HG02885 (cell line): Measurements from ENCODE around the gene TMIGD2.

ENCODE experiments used
- ATAC-seq: cut with Tn5 transposase; IDR thresholded peaks from one replicate; pipeline ENCODE4 v1.9.1; 2021; ENCODE audit warnings: mild to moderate bottlenecking; ENCODE audit not compliant: unreplicated experiment, poor library complexity

Gene TMIGD2

GRCh38 chr19:4327252-4327876 is 25.2 kb upstream of the TMIGD2 start:
- ATAC-seq, result no peak

DNA sequence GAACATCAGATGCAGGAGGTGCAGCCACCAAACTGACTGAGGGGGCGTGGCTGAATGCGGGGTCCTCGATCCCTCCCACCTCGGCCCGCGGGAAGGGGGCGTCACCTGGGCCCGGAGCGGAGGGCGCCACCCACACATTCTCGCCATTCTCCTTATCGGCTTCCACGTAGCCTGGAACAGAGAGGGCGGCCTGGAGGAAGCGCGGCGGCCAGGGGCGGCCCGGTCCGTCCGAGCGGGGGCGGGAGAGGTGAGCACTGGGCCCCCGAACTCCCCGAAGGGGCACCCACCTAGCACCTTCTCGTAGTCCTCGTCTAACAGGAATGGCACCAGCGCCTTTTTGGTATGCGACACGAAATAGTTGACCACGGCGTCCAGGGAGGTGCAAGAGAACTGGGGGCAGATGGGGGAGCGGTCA is 24.7 kb upstream of the TMIGD2 start:
- ATAC-seq, result no peak

DNA sequence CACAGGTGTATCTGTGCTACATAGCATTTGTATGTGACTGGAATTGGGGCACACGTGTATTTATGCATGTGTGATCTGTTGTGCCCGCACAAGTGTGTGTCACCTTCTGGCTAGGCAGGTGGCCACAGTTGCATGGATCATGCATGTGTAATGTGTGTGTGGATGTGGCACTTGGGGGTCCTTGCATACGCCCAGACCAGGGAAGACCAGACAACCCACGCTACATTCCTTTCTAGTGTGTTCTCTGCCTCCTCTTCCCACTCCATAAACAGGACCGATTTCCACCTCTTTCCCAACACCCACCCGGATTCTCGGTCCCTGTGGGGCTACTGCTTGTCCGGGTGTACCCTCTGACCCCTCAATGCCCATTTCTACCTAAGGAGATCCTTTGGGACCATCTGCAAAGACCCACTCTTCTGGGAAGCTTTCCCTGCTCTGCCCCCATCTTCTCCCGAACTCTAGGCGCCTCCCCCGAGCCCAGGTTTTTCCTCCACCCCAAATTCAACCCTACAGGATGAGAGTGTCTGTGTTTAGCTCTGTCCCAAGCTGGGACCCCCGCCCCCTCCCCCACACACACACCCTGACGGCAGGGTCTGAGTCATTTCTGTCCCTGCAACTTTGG is 24.1 kb upstream of the TMIGD2 start:
- ATAC-seq, result no peak

- no peak for ATAC-seq
These were observed 22.0 kb upstream of the TMIGD2 start for GRCh38 chr19:4324228-4324627.

- ATAC-seq, result no peak
These were observed 21.5 kb upstream of the TMIGD2 start for GRCh38 chr19:4323692-4324091.

- no peak for ATAC-seq
These were observed 20.9 kb upstream of the TMIGD2 start for GRCh38 chr19:4322942-4323665.

DNA sequence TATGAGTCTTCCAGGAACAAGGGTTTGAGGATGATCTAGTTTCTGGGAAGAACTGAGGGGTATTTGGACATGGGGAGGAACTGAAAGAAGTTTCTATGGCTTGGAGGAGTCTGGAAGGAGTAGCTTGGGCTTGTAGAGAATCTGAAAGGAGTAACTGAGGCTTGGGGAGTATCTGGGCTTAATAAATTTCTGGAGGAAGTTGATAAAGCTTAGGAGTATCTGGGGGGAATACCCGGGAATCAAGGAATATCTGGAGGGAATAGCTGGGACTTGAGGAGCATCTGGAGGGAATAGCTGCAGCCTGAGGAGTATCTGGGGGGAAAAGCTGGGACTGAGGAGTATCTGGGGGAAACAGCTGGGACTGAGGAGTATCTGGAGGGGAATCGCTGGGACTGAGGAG is 18.2 kb upstream of the TMIGD2 start:
- ATAC-seq, result no peak

- ATAC-seq, result no peak
These were observed 17.0 kb upstream of the TMIGD2 start for GRCh38 chr19:4319067-4319718.

DNA sequence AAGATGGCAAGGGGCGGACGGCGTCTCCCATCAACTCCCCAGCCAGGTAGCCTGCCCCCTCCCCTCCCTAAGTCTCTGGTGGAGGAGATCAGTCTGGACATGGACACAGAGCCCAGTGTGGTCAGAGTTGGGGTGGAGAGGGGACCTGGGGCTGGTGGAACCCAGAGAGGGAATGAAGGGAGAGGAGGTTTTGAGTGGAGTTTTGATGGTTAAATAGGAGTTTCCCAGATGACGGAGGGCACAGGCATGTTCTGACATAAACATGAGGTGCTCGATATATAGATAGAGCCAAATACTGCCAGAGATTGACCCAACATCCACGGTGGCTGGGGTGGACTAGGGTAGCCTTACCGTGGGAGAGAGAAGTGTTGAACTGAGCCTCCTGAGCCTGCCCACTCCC is 16.3 kb upstream of the TMIGD2 start:
- ATAC-seq, result no peak

- no peak for ATAC-seq
These were observed 14.8 kb upstream of the TMIGD2 start for GRCh38 chr19:4316956-4317355.

- ATAC-seq, result no peak
These were observed 11.8 kb upstream of the TMIGD2 start for GRCh38 chr19:4313847-4314490.

GRCh38 chr19:4310247-4311121 is 8.3 kb upstream of the TMIGD2 start:
- ATAC-seq, result no peak

- no peak for ATAC-seq
These were observed 3.5 kb upstream of the TMIGD2 start for GRCh38 chr19:4305659-4306058.

- ATAC-seq, result no peak
These were observed 3.0 kb upstream of the TMIGD2 start for GRCh38 chr19:4305257-4305612.

GRCh38 chr19:4304538-4305256 is 2.5 kb upstream of the TMIGD2 start, which contains the start of gene FSD1:
Gene FSD1, plus strand, starts transcription at chr19:4304598. Its CDS starts 149 bp downstream, at chr19:4304747.
- ATAC-seq, result no peak

- no peak for ATAC-seq
These were observed 1.8 kb upstream of the TMIGD2 start for GRCh38 chr19:4303819-4304537.

DNA sequence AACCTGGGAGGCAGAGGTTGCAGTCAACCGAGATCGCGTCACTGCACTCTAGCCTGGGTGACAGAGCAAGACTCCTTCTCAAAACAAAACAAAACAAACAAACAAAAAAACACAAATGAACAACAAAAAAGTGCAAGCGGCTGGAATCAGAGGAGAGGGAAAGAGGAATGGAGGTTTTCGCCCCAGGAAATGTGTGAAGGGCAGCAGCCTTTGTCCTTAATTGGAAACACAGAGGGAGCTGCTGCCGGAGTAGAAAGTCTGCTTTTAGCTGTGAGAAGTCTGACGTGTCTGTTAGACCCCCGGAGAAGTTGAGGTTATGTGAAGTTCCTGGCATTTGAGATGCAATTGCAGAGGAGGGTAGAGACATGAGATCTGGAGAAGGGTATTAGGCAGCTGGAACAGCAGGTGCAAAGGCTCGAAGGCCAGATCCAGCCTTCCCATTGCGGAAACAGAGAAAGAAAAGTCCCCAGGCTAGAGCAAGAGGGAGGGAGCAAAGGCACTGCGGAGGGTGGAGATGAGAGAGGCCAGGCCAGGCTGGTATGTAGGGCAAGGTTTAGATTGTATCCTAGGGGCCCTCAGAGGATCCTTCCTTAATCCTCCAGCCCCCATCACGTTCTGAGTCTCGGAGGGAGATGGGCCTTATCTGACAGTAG is 473 bp downstream of the TMIGD2 start:
- no peak for ATAC-seq

GRCh38 chr19:4300589-4300988 is 1.6 kb downstream of the TMIGD2 start:
- no peak for ATAC-seq
